Medulla oblongata (tissue), 1 donor: ENCODE results near the gene GXYLT2.
"Not testable (repeated sequence)": the region's sequence is repeated elsewhere in the genome, so short reads cannot be mapped to it uniquely, and the experiment has no call there.

Experiments
- DNase-seq: peaks from one replicate; pipeline ENCODE4 v3.0.0-alpha.2; 2015; ENCODE audit errors: extremely low spot score

Gene GXYLT2

DNA sequence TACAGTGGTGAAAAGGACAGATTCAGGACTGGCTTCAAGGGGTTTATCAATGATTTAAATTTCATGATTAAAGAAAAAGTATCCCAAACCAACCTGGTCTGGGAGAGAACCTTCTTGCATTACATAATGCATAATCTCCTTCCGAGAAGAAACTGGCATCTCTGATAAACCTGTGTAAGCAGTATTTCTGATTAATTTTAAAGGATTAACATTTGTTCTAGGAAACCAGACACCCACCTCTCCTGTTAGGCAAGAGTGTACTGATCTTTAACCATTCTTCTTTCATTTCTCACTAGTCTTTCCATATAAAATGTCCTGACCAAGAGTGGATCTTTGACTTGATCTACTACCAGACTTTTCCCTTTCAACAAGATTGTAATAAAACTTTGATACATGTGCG is 85.9 kb downstream of the GXYLT2 start:
- no peak for DNase-seq

DNA sequence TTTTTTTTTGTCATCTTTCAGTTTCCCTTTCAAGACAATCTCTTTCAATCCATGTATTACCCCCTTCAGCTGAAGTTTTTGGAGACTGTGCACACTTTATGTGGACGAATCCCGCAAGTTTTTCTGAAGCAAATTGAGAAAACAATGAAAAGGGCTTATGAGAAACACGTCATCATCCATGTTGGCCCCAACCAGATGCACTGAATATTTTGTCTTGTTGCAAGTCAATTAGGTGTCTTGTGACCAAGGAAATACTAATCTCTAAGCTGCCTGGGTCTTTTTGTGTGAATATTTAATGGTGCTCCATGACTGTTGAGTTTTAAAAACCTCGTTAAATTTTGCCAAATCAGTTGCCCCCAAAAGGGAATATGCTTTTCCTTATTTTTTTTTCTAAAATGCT is 87.1 kb downstream of the GXYLT2 start:
- no peak for DNase-seq

DNA sequence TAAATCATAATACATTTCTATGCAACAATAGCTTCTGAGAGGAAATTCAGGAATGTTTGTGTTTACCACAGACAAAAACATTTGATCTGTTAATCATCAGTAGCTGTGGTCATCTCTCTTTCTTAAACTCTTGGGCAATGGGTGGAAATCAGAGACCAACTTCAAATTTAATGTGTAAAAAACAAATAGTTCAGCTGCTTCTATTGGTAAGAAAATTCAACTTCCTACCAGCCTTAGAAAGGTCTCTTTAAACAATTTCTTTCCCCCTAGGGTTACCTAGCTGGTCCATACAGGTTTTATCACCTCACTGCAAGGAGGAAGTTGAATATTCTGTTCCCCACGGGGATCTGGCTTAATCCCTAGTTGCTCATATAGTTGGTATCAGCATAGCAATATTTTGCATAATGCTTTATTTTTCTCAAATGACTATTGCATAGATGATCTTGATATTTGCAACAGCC is 88.5 kb downstream of the GXYLT2 start:
- DNase-seq, result no peak

DNA sequence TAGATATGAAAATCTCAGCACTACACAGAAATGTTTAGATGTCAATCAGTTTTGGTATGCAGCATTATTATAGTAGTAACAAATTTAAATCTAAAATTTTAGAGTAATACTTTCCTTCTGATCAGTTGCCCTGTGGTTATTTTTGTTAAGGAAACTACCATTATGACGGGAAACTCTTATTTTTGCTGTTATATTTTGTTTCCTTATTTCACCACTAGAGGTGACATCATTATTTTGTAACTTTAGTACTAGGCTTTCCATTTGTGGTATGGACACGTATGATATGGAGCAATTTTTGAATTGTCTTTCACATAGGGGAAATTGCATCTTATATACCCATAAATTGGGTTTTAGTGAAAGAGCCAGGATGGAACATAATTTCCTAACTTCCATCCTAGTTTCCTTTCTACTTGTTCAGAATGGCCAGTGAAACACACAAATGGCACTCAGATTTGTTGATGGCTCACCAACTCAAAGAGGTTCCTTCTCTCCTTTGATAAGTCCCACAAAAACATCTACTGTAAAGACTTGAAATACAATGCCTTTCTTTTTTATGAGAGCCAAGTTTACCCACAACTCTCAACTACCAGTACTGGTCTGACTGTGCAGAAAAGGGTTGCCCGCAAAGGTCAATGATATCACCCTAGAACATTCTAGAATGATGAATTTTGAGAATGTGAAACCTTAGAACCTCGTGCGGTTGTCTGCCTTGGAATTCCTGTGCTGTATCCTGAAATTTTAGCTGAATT is 89.4 kb downstream of the GXYLT2 start:
- no peak for DNase-seq

DNA sequence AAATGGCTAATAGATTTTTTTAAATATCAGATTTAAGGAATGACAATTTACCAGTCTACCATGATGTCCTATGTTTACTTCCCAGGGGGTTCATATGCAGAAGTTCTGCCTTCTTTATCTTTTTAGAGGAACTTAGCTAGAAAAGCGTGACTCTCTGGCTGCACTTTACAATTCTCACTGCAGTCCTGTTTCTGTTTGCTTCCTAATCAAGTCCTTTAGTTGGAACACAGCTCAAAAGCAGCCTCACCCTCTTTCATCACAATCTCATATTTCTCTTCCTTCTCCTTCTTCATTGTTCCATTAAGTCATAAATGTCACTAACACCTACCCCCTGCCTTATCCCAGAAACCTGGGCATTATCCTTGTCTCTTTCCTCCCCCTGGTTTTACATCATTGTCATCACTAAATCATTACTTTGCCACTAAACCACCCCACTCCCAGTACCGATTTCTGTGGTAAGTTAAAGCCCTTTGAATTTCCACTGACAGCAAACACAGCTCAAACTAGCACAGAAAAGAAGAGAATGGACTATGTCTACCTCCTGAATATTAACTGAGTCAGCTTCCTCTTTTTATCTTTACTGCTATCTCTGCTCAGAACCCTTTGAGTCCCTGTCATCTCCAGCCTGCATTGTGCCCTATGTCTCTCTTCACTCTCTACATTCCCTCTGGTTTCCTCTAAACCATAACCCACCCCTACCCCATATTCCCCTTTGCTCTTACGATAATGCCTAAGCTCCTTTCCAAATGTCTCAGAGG is 94.9 kb downstream of the GXYLT2 start:
- DNase-seq, result no peak

DNA sequence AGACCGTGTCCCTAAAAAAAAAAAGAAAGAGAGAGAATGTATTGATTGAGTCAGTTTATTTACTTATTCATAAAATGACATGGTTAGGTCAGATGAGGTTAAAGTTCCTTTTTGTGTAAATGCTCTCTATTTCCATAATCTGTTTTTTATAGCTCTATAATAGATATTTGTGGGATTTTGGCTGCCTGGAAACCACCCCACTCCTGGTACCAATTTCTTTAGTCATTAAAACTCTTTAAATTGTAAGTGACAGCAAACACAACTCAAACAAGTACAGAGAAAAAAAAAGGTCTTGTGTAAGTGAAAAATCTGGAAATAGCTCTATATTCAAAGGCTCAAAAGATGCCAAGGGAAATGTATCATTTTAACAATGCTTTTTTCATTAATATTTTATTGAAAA is 97.7 kb downstream of the GXYLT2 start:
- DNase-seq, result no peak

DNA sequence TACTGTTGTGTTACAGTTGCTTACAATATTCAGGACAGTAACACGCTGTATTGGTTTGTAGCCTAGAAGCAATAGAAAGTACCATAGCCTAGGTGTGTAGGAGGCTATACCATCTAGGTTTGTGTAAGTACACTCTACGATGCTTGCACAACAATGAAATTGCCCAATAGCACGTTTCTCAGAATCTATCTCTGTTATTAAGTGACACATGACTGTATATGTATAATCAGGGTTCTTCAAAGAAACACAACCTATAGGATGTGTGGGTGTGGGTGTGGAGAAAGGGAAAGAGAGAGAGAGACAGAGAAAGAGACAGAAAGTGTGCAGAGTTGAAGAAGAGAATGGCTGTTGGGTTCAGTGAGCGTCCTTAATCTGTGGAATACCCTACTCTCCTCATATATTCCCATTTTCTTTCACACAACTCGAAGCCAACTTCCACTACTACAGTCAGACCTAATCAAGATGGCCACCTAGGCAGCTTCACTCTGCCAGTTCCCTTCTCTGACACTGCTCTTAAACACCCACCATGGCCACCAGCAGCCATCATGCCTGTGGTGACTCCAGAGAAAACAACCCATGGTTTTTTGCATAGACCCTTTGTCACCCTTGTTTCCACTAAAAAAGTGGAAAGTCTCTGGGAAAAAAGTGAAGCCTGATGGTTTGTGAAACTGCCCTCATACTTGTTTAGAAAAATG is 103.0 kb downstream of the GXYLT2 start:
- DNase-seq, result no peak

DNA sequence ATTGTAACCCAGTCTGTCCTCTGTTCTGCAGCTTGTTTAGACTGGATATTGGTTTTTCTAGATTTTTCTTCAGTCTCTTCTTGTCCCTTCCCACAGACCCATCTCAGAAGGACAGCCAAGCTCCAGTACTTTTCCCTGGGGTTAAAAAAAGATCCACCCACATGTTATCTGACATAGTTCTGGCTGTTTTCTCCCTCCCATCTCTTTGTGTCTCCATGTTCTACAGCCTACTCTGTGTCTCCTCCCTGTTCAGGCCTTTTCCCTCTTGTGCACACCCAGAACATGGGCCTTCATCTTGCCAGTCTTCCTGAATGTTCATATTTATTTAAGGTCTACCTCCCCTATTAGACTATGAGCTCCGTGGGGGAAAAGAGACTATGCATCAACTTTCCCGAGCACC is 103.7 kb downstream of the GXYLT2 start:
- DNase-seq, result no peak

DNA sequence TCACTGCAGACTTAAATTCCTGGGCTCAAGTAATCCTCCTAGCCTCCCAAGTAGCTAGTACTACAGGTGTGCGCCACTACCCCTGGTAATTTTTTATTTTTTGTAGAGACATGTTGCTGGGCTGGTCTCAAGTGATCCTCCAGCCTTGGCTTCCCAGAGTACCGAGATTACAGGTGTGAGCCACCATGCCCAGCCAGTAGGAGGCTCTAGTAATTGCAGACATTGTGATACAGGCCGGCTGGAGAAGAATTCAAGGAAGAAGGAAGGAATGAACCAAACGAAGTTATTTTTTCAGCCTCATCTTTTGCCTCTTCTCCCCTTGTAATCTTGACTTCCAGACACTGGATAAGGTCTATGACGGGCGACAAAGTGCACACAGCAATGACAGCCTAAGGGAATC is 105.5 kb downstream of the GXYLT2 start:
- DNase-seq, result no peak

DNA sequence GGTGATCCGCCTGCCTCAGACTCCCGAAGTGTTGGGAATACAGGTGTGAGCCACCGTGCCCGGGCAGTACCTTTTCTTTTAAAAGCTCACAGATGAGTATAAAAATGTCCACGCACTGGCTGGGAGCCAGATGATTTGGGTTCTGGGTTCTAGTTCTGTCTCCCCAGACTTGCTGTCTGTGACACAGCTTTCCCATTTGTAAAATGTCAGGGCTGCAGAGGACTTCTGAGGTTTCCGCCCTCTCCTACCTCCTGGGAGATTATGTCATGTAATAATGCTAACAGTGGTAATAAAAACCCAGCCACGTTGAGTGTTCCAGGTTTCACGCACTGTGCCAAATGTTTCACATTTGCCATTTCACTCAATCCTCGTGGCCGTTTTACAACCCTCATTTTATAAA is 107.5 kb downstream of the GXYLT2 start:
- no peak for DNase-seq

DNA sequence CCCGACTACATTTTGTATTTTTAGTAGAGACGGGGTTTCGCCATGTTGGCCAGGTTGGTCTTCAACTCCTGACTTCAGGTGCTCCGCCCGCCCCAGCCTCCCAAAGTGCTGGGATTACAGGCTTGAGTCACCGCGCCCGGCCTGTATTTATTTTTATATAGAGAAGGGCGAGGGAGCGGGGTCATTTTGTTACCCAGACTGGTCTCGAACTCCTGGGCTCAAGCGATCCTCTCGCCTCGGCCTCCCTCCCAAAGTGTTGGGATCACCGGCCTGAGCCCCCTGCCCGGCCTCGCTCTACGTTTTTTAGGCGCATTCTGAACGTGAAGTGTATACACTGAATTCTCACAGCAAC is 108.3 kb downstream of the GXYLT2 start:
- DNase-seq, result no peak

DNA sequence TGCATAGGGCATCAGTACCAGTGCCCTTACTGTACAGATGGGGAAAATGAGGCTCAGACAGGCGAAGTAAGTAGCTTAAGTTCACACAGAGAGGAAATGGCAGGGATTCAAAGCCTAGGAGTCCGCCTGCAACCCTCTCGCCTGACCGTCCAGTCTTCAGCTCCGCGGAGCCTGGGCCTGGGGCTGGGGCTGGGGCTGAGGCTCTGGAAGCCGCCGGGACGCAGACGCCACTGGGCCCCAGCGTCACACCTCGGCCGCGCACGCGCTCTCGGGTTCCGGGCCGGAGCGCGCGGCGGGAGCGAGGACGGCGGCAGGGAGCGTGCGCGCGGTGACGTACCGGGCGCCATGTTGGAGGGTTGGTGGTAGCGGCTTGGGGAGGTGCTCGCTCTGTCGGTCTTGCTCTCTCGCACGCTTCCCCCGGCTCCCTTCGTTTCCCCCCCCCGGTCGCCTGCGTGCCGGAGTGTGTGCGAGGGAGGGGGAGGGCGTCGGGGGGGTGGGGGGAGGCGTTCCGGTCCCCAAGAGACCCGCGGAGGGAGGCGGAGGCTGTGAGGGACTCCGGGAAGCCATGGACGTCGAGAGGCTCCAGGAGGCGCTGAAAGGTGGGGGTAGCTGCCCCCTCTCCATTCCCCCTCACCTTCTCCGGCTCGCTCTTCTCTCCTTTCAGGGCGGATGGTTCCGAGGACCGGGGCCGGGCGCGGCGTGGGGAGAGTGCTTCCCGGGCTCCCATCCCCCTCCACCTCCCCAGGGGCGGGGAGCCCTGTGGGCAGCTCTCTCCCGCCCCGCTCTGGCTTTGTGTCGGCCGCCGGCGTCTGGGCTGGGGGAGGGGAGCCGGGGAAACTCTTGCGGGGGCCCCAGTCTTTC is 108.9 kb downstream of the GXYLT2 start, which contains the start of gene PPP4R2:
TSS of gene PPP4R2 (plus strand) at position 339 of the 861 bp plus-strand sequence. CDS start at position 566, 227 bp downstream.
- DNase-seq, result peak; percentile 91

DNA sequence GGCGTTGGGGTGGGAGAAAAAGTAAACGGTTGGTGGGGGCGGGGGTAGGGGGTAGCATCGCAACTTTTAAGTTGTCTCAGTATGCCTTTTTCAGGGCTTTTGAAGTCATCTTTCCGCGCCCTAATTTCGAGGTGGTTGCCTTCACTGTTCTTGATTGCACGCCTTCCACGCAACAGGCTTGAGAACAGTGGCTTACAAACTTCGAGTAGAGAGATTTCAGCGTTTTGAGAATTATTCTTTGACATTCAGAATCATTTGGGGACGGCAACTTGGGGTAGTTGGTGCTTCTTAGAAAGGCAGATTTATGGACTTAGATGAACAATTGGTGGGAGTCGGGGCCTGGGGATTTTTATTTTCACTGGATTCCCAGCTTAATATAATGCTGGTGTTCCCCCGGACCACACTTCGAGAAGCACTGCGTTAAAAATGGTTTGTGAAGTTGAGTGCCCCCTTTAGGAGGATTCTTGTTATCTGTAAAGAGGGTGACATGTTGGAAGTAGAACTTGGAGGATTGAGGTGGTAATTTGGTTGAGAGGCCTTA is 109.6 kb downstream of the GXYLT2 start:
- DNase-seq, result peak; percentile 84

DNA sequence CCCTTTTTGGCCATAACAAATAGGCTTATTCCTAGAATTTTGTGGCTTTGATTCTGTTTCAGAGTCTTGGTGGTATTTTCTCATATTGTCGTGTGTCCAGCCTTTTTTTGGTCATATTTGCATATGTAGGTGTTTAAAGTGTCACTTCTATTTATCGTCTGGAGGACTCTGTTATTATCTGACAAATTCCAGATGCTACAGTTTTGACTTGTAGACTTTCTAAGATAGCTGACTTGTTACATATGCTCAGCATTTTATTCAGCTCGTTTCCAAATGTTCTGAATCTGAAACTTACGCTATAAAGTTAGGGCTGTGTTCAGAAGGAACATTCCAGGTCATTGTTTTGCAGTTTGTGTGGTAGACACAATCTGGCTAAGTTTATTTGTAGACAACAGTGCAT is 110.6 kb downstream of the GXYLT2 start:
- no peak for DNase-seq

DNA sequence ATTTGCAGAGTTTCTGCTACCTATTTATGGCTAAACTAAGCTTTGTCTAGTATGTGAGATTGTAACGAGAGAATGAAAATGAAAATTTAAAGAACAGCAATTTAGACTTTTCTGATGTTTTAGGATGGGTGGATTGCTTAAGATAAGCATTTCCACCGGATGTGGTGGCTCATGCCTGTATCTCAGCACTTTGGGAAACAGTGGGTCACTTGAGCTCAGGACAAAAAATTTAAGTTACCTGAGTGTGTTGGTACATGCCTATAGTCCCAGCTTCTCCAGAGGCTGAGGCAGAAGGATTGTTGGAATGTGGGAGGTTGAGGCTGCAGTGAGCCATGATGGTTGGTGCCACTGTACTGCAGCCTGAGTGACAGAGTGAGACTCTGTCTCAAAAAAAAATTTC is 112.1 kb downstream of the GXYLT2 start:
- no peak for DNase-seq

DNA sequence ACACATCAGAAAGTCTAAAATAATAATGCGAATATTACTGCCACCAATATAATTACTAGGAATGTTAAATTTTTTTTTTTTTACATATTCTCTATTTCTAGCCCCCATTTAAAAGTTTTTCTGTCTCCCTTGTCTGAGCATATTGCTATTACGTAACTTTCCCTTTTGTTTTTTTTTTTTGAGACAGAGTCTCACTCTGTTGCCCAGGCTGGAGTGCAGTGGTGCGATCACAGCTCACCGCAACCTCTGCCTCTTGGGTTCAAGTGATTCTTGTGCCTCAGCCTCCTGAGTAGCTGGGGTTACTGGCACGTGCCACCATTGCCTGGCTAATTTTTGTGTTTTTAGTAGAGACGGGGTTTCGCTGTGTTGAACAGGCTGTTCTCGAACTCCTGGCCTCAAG is 115.2 kb downstream of the GXYLT2 start:
- DNase-seq, result not testable (repeated sequence)

DNA sequence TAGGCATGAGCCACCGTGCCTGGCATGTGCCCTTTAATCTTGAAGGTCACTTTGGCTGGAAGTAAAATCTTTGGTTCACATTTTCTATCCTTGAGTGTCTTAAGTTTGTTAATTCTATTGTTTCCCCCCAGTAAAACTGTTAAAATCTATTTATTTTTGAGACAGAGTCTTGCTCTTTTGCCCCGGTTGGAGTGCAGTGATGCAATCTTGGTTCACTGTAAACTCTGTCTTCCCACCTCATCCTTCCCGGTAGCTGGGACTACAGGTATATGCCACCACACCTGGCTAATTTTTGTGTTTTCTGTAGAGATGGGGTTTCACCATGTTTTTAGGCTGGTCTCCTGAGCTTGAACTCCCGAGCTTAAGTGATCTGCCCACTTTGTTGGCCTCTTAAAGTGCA is 116.5 kb downstream of the GXYLT2 start:
- DNase-seq, result no peak

DNA sequence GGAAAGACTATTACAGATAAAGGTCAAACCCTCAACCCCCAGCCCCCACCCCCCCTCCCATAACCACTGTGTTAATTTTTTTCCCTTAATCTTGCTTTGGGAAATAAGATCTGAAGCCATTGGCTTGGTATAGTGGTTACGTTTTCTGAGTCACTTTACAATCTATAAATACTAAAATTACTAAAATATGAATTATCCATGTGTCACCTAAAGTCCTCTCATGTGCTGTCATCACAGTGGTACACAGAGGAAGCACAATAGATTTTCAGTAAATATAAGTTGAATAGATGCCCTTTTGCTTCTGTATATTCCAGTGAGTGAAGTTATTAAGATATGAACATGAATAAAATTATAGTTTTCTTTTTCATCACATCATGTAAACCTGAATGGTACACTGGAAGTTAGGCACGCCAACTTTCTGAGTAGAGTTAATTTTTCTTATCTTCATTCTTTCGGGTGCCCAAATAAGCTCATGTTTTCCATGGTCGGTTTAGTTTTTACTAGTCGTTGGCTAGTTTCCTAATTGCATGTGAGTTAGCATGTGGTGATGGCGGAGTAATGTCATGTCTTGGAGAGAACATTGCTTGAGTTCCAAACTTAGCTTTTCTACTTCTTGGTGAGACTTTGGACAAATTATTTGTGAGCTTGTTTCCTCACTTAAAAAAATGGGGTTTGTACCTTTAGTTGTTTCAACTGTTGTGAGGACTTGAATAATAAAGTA is 120.3 kb downstream of the GXYLT2 start:
- no peak for DNase-seq

DNA sequence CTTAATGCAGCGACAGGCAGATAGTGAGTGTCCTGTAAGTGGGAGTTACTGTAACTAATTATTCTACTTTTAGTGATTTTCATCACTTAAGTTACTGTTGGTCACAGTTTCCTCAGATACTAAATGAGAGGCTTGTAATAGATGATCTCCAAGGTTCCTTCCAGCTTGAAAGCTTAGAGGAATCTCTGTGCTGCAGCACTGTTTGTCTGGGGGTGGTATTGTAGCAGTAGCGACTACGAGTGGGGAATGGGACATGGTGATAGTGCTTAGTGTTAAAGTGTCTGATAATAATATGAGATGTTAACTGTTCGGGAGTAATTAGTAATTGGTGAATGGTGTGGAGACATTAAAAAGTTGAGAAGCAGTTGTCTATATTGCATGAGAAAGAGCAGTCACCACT is 121.2 kb downstream of the GXYLT2 start:
- no peak for DNase-seq

DNA sequence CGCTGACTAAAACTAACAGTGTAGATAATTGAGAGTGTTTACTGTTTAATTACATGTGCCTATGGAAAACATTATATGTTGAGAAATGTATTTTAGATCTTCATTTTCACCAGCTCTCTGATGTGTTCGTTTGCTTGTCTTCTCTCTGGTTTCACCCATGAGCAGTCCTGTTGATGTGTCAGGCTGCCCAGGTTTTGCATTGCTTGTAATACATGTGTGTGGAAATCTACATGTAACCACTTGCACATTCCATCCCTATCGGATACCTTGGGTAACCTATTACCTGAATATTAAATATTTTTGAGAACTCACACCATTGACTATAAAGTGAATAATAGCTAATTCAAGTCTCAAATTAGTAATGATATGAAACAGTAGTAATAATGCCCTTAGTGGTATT is 121.9 kb downstream of the GXYLT2 start:
- DNase-seq, result no peak

DNA sequence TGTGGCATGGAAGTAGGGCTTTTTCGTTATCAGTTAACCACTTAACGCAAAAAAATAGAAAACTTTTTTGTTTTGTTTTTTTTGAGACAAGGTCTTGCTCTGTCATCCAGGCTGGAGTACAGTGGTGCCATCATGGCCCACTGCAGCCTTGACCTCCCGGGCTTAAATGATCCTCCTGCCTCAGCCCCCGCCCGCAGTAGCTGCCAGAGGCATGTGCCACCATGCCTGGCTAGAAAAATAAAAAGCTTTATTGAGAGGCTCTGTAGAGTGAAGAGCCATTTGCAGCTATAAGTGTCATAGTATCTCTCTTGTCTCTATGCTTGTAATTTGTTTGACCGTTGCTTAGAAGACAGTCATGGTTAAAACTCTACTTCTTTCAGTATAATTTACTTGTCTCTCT is 122.3 kb downstream of the GXYLT2 start:
- no peak for DNase-seq
